Measurements from ENCODE around the gene IER3IP1.

GRCh38 chr18:47163241-47163640 is 12.9 kb downstream of the IER3IP1 start:
- TF ChIP-seq POLR2A (IDR thresholded peaks at IDR 0.05), result no peak
- TF ChIP-seq, protein P1, sequence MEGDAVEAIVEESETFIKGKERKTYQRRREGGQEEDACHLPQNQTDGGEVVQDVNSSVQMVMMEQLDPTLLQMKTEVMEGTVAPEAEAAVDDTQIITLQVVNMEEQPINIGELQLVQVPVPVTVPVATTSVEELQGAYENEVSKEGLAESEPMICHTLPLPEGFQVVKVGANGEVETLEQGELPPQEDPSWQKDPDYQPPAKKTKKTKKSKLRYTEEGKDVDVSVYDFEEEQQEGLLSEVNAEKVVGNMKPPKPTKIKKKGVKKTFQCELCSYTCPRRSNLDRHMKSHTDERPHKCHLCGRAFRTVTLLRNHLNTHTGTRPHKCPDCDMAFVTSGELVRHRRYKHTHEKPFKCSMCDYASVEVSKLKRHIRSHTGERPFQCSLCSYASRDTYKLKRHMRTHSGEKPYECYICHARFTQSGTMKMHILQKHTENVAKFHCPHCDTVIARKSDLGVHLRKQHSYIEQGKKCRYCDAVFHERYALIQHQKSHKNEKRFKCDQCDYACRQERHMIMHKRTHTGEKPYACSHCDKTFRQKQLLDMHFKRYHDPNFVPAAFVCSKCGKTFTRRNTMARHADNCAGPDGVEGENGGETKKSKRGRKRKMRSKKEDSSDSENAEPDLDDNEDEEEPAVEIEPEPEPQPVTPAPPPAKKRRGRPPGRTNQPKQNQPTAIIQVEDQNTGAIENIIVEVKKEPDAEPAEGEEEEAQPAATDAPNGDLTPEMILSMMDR (IDR thresholded peaks at IDR 0.05), result no peak
